Breast epithelium (tissue), 4 donors: ENCODE measurements around the gene MAD2L2. TPM values are rescaled to one million over a fixed set of nuclear protein-coding genes. Genes with fewer than 3 reads are reported as not detected.

Source experiments
- DNase-seq, 2 donors: peaks; one replicate each; pipeline ENCODE4 v3.0.0-alpha.2; 2019; ENCODE audit warnings: low spot score in 2 of 2
- H3K27ac ChIP-seq, 2 donors: fragments of 200-600 bp; sonication (generic) in 1 of 2; one replicate each; pipeline ENCODE4 v1.5.1; 2016 to 2019; ENCODE audit warnings: mild to moderate bottlenecking in 1 of 2
- H3K27me3 ChIP-seq, 2 donors: fragments of 200-600 bp; sonication (generic) in 1 of 2; one replicate each; pipeline versions ENCODE4 v1.5.1 to v1.6.0; 2017 to 2019; ENCODE audit warnings: control low read depth in 1 of 2, mild to moderate bottlenecking in 1 of 2
- H3K36me3 ChIP-seq: fragments of 200-600 bp; one replicate; pipeline ENCODE4 v1.5.1; 2019
- H3K4me1 ChIP-seq, 2 donors: fragments of 200-600 bp; sonication (generic); one replicate each; pipeline ENCODE4 v1.5.1; 2016 to 2019; ENCODE audit warnings: control low read depth in 1 of 2
- H3K4me3 ChIP-seq, 3 donors: fragments of 200-600 bp; sonication (generic); 1 replicate in 2 of 3; 2 replicates in 1 of 3; pipeline ENCODE4 v1.5.1; 2016 to 2019; ENCODE audit warnings: mild to moderate bottlenecking in 3 of 3, moderate library complexity in 2 of 3
- H3K9me3 ChIP-seq, 2 donors: fragments of 200-600 bp; sonication (generic) in 1 of 2; one replicate each; pipeline ENCODE4 v1.5.1; 2016 to 2019; ENCODE audit warnings: control low read depth in 1 of 2
- POLR2A ChIP-seq: fragments of 450-650 bp; IDR thresholded peaks from one replicate; pipeline ENCODE4 v1.6.1; 2016; ENCODE audit warnings: antibody characterized with exemption, mild to moderate bottlenecking, moderate library complexity
- POLR2AphosphoS5 ChIP-seq, 3 donors: sonication (generic); formaldehyde crosslinking; IDR thresholded peaks; one replicate each; pipeline ENCODE4 v1.6.1; 2017; ENCODE audit warnings: antibody characterized with exemption in 3 of 3
- intact Hi-C: fragments of 100-400 bp; cut with DNase I; formaldehyde crosslinking; loops from one replicate; pipeline ENCODE4 v1.15.1; 2023; ENCODE audit warnings: low total_unique reads
- total RNA-seq, 3 donors: library from RNA; depleted of rRNA; stranded (reverse); fragments of >200 nt; gene quantifications; one replicate each; pipeline ENCODE4 v1.1.0, GENCODE V29; 2016
- TF ChIP-seq, protein P1 (sequence below), 3 donors: fragments of 450-650 bp; IDR thresholded peaks; one replicate each; pipeline ENCODE4 v1.5.1; 2016 to 2017; ENCODE audit warnings: antibody characterized with exemption in 3 of 3, mild to moderate bottlenecking in 3 of 3, moderate library complexity in 3 of 3

Gene MAD2L2
- total RNA-seq, 3 donors from 2014 or later = 31.8 to 58.7 (median 47.7) TPM

DNA sequence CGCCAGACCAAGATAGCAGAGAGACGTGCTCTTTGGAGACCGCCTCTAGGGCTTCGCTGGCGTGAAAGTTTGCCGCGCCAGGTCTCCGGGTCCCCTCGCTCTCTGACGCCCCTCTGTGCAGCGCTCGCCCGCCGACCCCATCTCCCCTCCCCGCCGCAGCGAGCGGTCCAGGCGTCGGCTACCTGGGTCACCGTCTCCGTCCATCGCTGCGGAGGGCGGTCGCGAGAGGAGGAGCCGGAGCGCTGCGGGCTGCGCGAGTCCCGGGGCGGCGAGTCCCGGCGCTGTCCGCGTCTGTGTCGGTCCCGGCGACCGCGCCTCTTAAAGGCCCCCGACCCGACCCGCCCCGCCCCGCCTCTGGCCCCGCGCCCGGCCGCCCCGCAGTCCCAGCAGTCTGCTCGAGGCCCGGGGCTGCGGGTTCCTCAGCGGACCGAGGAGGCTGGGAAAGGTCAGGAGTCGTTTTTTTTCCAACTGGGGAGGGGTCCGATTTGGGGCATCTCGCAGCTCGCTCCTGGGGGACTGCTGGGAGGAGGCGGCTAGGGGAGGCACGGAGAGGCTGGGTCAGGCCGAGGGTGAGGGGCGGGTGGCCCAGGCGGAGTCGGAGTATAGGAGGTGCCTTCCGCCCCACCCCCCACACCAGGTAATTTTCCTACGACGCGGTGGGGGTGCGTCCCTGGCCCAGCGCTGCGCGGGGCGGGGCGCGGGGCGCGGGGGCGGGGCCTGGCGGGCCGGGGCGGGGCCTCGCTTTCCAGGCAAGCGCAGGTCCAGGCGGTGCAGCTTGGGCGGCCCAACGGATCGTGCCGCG is 26.6 kb downstream of the MAD2L2 start, which contains the start of the genes FBXO2 and FBXO44:
TSS of gene FBXO2 (minus strand) at position 293 of the 802 bp plus-strand sequence. CDS start at position 204, 89 bp downstream.
TSS of gene FBXO44 (plus strand) at position 741 of the 802 bp plus-strand sequence. CDS start 959 bp downstream, outside the sequence.
- TF ChIP-seq, protein P1, sequence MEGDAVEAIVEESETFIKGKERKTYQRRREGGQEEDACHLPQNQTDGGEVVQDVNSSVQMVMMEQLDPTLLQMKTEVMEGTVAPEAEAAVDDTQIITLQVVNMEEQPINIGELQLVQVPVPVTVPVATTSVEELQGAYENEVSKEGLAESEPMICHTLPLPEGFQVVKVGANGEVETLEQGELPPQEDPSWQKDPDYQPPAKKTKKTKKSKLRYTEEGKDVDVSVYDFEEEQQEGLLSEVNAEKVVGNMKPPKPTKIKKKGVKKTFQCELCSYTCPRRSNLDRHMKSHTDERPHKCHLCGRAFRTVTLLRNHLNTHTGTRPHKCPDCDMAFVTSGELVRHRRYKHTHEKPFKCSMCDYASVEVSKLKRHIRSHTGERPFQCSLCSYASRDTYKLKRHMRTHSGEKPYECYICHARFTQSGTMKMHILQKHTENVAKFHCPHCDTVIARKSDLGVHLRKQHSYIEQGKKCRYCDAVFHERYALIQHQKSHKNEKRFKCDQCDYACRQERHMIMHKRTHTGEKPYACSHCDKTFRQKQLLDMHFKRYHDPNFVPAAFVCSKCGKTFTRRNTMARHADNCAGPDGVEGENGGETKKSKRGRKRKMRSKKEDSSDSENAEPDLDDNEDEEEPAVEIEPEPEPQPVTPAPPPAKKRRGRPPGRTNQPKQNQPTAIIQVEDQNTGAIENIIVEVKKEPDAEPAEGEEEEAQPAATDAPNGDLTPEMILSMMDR (IDR thresholded peaks at IDR 0.05) = no peak
- no peak for TF ChIP-seq POLR2A
- TF ChIP-seq POLR2AphosphoS5 (IDR thresholded peaks at IDR 0.05) = no peak
- Histone ChIP-seq H3K4me1 (peaks cover 0 to 8% of the 10 kb centered on the region in 2 donors), H3K9me3 (no peaks in the 10 kb centered on the region), H3K27ac (peak within 1 kb of the TSS; percentile 87 to 90), H3K27me3 (no peaks in the 10 kb centered on the region), H3K36me3 (no peaks in the 10 kb centered on the region), H3K4me3 (peak within 1 kb of the TSS; percentile 53 to 91 (median 85))
- DNase-seq = peak; percentile 64 to 81
- intact Hi-C loops = no loop called here

DNA sequence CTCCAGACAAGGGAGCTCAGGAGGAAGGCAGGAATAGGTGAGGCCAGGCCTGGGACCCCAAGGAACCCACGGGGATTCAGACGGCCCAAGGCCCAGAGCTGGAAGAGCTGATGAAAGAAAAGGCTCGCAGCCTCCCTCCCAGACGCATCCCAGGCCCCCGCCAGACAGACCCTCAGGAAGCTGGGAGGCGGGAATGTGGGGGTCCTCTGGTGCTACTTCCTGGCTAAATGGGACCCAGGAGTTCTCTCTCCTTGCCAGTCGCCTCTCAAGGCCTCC is 27.1 kb downstream of the MAD2L2 start:
- Histone ChIP-seq H3K27me3 (no peaks in the 10 kb centered on the region), H3K4me3 (peak overlapping the region; percentile 53 to 91 (median 85)), H3K36me3 (no peaks in the 10 kb centered on the region), H3K27ac (peak overlapping the region; percentile 87 to 90), H3K4me1 (peaks cover 0 to 8% of the 10 kb centered on the region in 2 donors), H3K9me3 (no peaks in the 10 kb centered on the region)
- TF ChIP-seq, protein P1 (IDR thresholded peaks at IDR 0.05) = no peak
- no peak for TF ChIP-seq POLR2A
- DNase-seq = no peak
- intact Hi-C loops = no loop called here

DNA sequence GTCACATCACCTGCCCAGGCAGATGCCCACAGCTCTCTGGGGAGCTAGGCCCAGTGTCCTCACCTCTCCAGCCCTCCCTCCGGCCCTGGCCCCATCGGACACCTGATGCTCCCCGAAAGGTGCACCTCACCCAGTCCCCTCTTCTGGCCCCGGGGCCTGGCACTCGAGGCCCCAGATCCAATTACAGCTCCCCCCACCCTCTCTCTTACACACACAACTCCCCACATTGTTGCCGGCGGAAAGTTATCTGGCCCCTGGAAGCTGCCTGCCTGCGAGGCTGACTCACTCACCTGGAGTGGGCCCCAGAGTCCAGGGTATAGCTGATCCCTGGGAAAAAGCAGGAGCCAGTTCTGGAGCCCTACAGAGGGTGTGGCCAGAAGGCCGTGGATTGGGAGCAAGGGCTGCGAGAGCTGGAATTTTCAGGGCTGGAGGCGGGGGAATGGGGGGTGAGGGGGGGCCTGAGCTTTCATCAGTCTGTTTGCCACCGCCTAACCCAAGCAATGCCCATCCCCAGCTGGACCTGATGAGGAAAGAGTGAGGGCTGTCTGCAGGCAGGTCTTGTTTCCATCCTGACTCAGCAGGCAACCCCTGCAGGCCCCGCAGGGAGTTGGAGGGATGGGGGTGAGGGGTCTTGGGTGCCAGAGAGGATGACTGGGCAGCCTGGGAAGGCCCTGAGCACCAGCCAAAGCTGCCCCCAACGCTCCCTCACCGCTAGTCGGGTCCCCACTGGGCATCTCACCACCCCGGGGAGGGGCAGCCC is 27.7 kb downstream of the MAD2L2 start:
- no peak for TF ChIP-seq POLR2AphosphoS5 (IDR thresholded peaks at IDR 0.05)
- TF ChIP-seq POLR2A = no peak
- TF ChIP-seq, protein P1 (IDR thresholded peaks at IDR 0.05) = no peak
- no peaks in the 10 kb centered on the region for H3K36me3 ChIP-seq
- DNase-seq = peak in 1 of 2 donors; percentile 49
- peaks cover 0 to 13% of the 10 kb centered on the region in 2 donors for H3K4me1 ChIP-seq
- H3K9me3 ChIP-seq = no peaks in the 10 kb centered on the region
- intact Hi-C loops = no loop called here
- H3K27me3 ChIP-seq = no peaks in the 10 kb centered on the region
- H3K27ac ChIP-seq = peak overlapping the region; percentile 87 to 90
- peak overlapping the region in 2 of 3 donors; percentile 85 to 91 for H3K4me3 ChIP-seq

DNA sequence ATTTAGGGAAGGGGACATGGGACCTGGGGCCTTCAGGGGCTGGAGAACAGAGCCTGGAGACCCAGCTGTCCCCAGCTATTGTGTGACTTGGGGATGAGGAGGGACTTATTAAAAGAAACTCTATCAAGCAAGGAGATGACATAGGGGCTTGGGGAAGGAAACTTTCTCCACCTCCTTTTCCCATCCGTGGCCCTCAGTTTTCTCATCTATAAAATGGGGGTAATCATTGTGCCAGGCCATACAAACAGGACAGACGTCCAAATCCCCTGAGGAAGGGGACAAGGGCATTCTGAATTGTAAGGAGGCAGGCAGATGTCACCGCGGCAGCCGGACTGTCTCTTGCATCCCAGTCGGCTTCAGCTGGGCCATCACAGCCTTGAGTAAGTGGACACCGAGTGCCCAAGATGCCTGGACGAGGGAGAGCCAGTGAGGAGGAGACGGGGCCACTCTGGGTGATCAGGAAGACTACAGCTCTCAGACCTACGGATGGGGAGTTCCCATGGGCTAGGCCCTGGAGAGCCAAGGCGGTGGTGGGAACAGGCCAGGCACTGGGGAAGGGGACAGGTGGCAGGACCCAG is 28.7 kb downstream of the MAD2L2 start:
- Histone ChIP-seq H3K4me1 (peaks cover 0 to 13% of the 10 kb centered on the region in 2 donors), H3K27ac (peak overlapping the region in 1 of 2 donors; percentile 87), H3K27me3 (no peaks in the 10 kb centered on the region), H3K4me3 (peak overlapping the region in 1 of 3 donors; percentile 85), H3K36me3 (no peaks in the 10 kb centered on the region), H3K9me3 (no peaks in the 10 kb centered on the region)
- TF ChIP-seq, protein P1 (IDR thresholded peaks at IDR 0.05) = no peak
- DNase-seq = no peak
- intact Hi-C loops = no loop called here
